HEK293 (cell line): Measurements from ENCODE around the gene SRGN.

Experiments
- SALL2 ChIP-seq: fragments of 450-650 bp; formaldehyde crosslinking; IDR thresholded peaks from 2 replicates; pipeline ENCODE4 v1.5.0; 2017; ENCODE audit warnings: missing biosample characterization, mild to moderate bottlenecking, missing genetic modification characterization, borderline replicate concordance
- TCF7L2 ChIP-seq: IDR thresholded peaks from 2 replicates; pipeline ENCODE4 v1.6.1; 2011; ENCODE audit warnings: low read depth, mild to moderate bottlenecking, inconsistent platforms, low read length, moderate library complexity, borderline replicate concordance
- ZBTB20 ChIP-seq: fragments of 450-650 bp; formaldehyde crosslinking; IDR thresholded peaks from 2 replicates; pipeline ENCODE4 v1.5.1; 2016; ENCODE audit warnings: missing biosample characterization, missing genetic modification characterization
- ZFP3 ChIP-seq: fragments of 450-650 bp; formaldehyde crosslinking; IDR thresholded peaks from 2 replicates; pipeline ENCODE4 v1.5.1; 2016; ENCODE audit warnings: low read depth, missing biosample characterization, missing genetic modification characterization
- ZNF274 ChIP-seq, 2 experiments: fragments of 200-500 bp in 1 of 2; fragments of 450-650 bp in 1 of 2; sonication (Bioruptor generic) in 1 of 2; formaldehyde crosslinking in 1 of 2; IDR thresholded peaks; 2 replicates each; pipeline versions ENCODE4 v1.5.1 to v1.6.1; 2014 to 2016; ENCODE audit warnings: borderline replicate concordance in 1 of 2, inconsistent platforms in 1 of 2, low read length in 1 of 2, missing biosample characterization in 1 of 2, missing genetic modification characterization in 1 of 2
- ZNF391 ChIP-seq: fragments of 450-650 bp; formaldehyde crosslinking; IDR thresholded peaks from 2 replicates; pipeline ENCODE4 v1.5.1; 2016; ENCODE audit warnings: low read depth, missing biosample characterization, missing genetic modification characterization, borderline replicate concordance
- ZNF585B ChIP-seq: fragments of 450-650 bp; formaldehyde crosslinking; IDR thresholded peaks from 2 replicates; pipeline ENCODE4 v1.5.1; 2016; ENCODE audit warnings: missing biosample characterization, missing genetic modification characterization
- ZNF830 ChIP-seq: fragments of 450-650 bp; IDR thresholded peaks from 2 replicates; pipeline ENCODE4 v1.5.0; 2018; ENCODE audit warnings: missing biosample characterization, missing genetic modification characterization, low read depth, mild to moderate bottlenecking, moderate library complexity
- TF ChIP-seq, protein P1 (sequence below): fragments of 450-650 bp; formaldehyde crosslinking; IDR thresholded peaks from 2 replicates; pipeline ENCODE4 v1.5.1; 2016; ENCODE audit warnings: missing biosample characterization, missing genetic modification characterization
- TF ChIP-seq, protein P2 (sequence below): fragments of 450-650 bp; formaldehyde crosslinking; IDR thresholded peaks from 2 replicates; pipeline ENCODE4 v1.5.1; 2016; ENCODE audit warnings: missing biosample characterization, missing genetic modification characterization
- TF ChIP-seq, protein P3 (sequence below): fragments of 450-650 bp; formaldehyde crosslinking; IDR thresholded peaks from 2 replicates; pipeline ENCODE4 v1.5.1; 2016; ENCODE audit warnings: missing biosample characterization, missing genetic modification characterization
- TF ChIP-seq, protein P4 (sequence below): sonication (generic); formaldehyde crosslinking; IDR thresholded peaks from 2 replicates; pipeline ENCODE4 v1.8.1; 2022; ENCODE audit warnings: mild to moderate bottlenecking, moderate library complexity, missing genetic modification reagents

DNA sequence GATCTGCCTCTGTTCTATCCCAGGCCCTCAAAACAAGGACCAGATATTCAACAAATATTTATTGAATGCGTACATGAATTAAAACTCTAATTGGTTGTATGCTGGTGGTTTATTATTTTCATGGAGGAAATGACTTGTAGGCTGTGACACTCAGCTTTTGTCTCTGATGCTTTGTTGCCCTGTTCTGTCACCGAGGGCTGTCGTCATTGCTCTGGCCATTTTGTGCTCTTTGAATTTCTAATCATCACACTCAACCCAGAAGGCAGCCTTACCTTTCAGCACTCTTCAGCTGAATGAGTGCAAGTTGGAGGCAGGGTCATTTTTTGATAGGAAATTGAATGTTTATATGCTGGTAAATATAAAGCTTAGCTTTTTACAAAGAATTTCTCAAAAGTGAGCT is 14.5 kb downstream of the SRGN start:
- TF ChIP-seq ZNF274 (IDR thresholded peaks at IDR 0.05; ENCODE audit: low read length), result no peak
- no peak for TF ChIP-seq ZNF274 (tag by site-specific recombination; IDR thresholded peaks at IDR 0.05; ENCODE audit: borderline replicate concordance)
- TF ChIP-seq, protein P1, sequence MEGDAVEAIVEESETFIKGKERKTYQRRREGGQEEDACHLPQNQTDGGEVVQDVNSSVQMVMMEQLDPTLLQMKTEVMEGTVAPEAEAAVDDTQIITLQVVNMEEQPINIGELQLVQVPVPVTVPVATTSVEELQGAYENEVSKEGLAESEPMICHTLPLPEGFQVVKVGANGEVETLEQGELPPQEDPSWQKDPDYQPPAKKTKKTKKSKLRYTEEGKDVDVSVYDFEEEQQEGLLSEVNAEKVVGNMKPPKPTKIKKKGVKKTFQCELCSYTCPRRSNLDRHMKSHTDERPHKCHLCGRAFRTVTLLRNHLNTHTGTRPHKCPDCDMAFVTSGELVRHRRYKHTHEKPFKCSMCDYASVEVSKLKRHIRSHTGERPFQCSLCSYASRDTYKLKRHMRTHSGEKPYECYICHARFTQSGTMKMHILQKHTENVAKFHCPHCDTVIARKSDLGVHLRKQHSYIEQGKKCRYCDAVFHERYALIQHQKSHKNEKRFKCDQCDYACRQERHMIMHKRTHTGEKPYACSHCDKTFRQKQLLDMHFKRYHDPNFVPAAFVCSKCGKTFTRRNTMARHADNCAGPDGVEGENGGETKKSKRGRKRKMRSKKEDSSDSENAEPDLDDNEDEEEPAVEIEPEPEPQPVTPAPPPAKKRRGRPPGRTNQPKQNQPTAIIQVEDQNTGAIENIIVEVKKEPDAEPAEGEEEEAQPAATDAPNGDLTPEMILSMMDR (tag by site-specific recombination), result no peak
- TF ChIP-seq, protein P2, sequence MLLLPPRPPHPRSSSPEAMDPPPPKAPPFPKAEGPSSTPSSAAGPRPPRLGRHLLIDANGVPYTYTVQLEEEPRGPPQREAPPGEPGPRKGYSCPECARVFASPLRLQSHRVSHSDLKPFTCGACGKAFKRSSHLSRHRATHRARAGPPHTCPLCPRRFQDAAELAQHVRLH, result no peak
- TF ChIP-seq SALL2 (tag by site-specific recombination), result no peak
- TF ChIP-seq, protein P3, sequence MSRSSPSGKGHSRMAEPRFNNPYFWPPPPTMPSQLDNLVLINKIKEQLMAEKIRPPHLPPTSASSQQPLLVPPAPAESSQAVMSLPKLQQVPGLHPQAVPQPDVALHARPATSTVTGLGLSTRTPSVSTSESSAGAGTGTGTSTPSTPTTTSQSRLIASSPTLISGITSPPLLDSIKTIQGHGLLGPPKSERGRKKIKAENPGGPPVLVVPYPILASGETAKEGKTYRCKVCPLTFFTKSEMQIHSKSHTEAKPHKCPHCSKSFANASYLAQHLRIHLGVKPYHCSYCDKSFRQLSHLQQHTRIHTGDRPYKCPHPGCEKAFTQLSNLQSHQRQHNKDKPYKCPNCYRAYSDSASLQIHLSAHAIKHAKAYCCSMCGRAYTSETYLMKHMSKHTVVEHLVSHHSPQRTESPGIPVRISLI (tag by site-specific recombination), result no peak
- TF ChIP-seq ZNF585B (tag by site-specific recombination), result no peak
- TF ChIP-seq, protein P4, sequence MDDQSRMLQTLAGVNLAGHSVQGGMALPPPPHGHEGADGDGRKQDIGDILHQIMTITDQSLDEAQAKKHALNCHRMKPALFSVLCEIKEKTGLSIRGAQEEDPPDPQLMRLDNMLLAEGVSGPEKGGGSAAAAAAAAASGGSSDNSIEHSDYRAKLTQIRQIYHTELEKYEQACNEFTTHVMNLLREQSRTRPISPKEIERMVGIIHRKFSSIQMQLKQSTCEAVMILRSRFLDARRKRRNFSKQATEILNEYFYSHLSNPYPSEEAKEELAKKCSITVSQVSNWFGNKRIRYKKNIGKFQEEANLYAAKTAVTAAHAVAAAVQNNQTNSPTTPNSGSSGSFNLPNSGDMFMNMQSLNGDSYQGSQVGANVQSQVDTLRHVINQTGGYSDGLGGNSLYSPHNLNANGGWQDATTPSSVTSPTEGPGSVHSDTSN (CRISPR knock-in tag), result no peak
- no peak for TF ChIP-seq ZNF391 (tag by site-specific recombination)
- TF ChIP-seq TCF7L2, result no peak
- TF ChIP-seq ZBTB20 (tag by site-specific recombination), result no peak
- TF ChIP-seq ZFP3 (tag by site-specific recombination), result no peak
- no peak for TF ChIP-seq ZNF830 (tag by site-specific recombination)
